EH (cell line): Measurements from ENCODE around the gene NDUFS6.

Source experiments
- DNase-seq: peaks from one replicate; pipeline ENCODE4 v3.0.0-alpha.2; 2015; ENCODE audit warnings: low read depth

Gene NDUFS6

GRCh38 chr5:1801222-1801966 is at the start of gene NDUFS6:
TSS of gene NDUFS6 (plus strand) at chr5:1801407. CDS start at chr5:1801418, 11 bp downstream.
- DNase-seq = peak; percentile 68

- DNase-seq = no peak
Observed at GRCh38 chr5:1751864-1752822, 49.1 kb upstream of the NDUFS6 start.

GRCh38 chr5:1752881-1753280 is 48.3 kb upstream of the NDUFS6 start:
- DNase-seq = no peak

- DNase-seq = no peak
Observed at GRCh38 chr5:1753490-1753889, 47.7 kb upstream of the NDUFS6 start.

- no peak for DNase-seq
Observed at GRCh38 chr5:1754531-1755220, 46.5 kb upstream of the NDUFS6 start.

- DNase-seq = no peak
Observed at GRCh38 chr5:1755321-1755949, 45.8 kb upstream of the NDUFS6 start.

GRCh38 chr5:1756481-1756880 is 44.7 kb upstream of the NDUFS6 start:
- DNase-seq = no peak

GRCh38 chr5:1757511-1757910 is 43.7 kb upstream of the NDUFS6 start:
- no peak for DNase-seq

GRCh38 chr5:1758574-1758973 is 42.6 kb upstream of the NDUFS6 start:
- DNase-seq = no peak

- no peak for DNase-seq
Observed at GRCh38 chr5:1759378-1759970, 41.7 kb upstream of the NDUFS6 start.

GRCh38 chr5:1760231-1760630 is 41.0 kb upstream of the NDUFS6 start:
- no peak for DNase-seq

- DNase-seq = no peak
Observed at GRCh38 chr5:1760656-1761452, 40.4 kb upstream of the NDUFS6 start.

- DNase-seq = no peak
Observed at GRCh38 chr5:1761453-1761755, 39.8 kb upstream of the NDUFS6 start.

GRCh38 chr5:1762121-1762882 is 38.9 kb upstream of the NDUFS6 start:
- no peak for DNase-seq

GRCh38 chr5:1762883-1763547 is 38.2 kb upstream of the NDUFS6 start:
- no peak for DNase-seq

- peak; percentile 76 for DNase-seq
Observed at GRCh38 chr5:1763548-1763911, 37.7 kb upstream of the NDUFS6 start.

- DNase-seq = peak; percentile 6
Observed at GRCh38 chr5:1763960-1764605, 37.1 kb upstream of the NDUFS6 start.

GRCh38 chr5:1764606-1764960 is 36.6 kb upstream of the NDUFS6 start:
- DNase-seq = no peak
